Measurements from ENCODE around the gene SFRP2. TPM values are rescaled to one million over a fixed set of nuclear protein-coding genes. Genes with fewer than 3 reads are reported as not detected.

Gene SFRP2
- total and polyA plus RNA-seq, 2 of the 4 experiments (the other 2 are of a cell fraction) = not detected

GRCh38 chr4:153817466-153817865 is 28.6 kb upstream of the SFRP2 start:
- Histone ChIP-seq H2AK5ac (ENCODE audit: low read depth, low read length) (no peak overlapping the region), H3K18ac (ENCODE audit: low read depth, low read length) (no peak overlapping the region), H3K14ac (replicated peaks; ENCODE audit: low read depth, low read length) (no peak overlapping the region), H3K4me3 (ENCODE audit: insufficient read depth, low read depth, low read length) (no peak overlapping the region), H4K8ac (ENCODE audit: low read depth in 2 of 2, low read length in 2 of 2) (no peak overlapping the region), H2AK9ac (replicated peaks; ENCODE audit: low read depth, low read length, poor library complexity) (no peak overlapping the region), H4K5ac (ENCODE audit: low read depth, low read length) (no peak overlapping the region), H3K4me1 (ENCODE audit: control insufficient read depth, insufficient read depth, low read length) (no peaks in the 10 kb centered on the region), H3K56ac (ENCODE audit: extremely low read depth, insufficient read depth, low read length) (no peak overlapping the region), H2BK20ac (ENCODE audit: low read depth, low read length) (no peak overlapping the region), H2BK15ac (ENCODE audit: low read depth, low read length) (no peak overlapping the region), H2AFZ (replicated peaks; ENCODE audit: low read length, poor library complexity) (no peak overlapping the region), H3K9me1 (ENCODE audit: insufficient read depth, low read length) (no peaks in the 10 kb centered on the region), H2BK5ac (ENCODE audit: low read depth, low read length, poor library complexity, severe bottlenecking) (no peak overlapping the region), H3K4me2 (ENCODE audit: low read depth, low read length) (no peak overlapping the region), H3K9me3 (ENCODE audit: control insufficient read depth, insufficient read depth, low read length) (no peaks in the 10 kb centered on the region), H2BK120ac (ENCODE audit: low read depth, low read length) (no peak overlapping the region), H3K9ac (ENCODE audit: low read depth, low read length) (no peak overlapping the region), H3K36me3 (ENCODE audit: control insufficient read depth, insufficient read depth, low read length) (no peaks in the 10 kb centered on the region), H4K20me1 (ENCODE audit: insufficient read depth, low read length) (no peaks in the 10 kb centered on the region), H3K27ac (ENCODE audit: insufficient read depth, low read length) (no peak overlapping the region), H3K4ac (ENCODE audit: low read depth, low read length) (no peak overlapping the region), H3K27me3 (ENCODE audit: control insufficient read depth, insufficient read depth, low read length) (no peaks in the 10 kb centered on the region), H4K91ac (ENCODE audit: insufficient read depth, low read depth, low read length) (no peak overlapping the region), H3K79me1 (ENCODE audit: low read depth in 1 of 2, low read length in 2 of 2) (no peaks in the 10 kb centered on the region), H3K23ac (ENCODE audit: low read depth, low read length) (no peak overlapping the region)
- ATAC-seq (ENCODE audit: low read depth) (no peak), DNase-seq (no peak)
- BruUV-seq (replicated peaks) = no TSS peak
- ChIA-PET CTCF (no interaction called here), POLR2A (ENCODE audit: unreplicated experiment) (no interaction called here)
- intact Hi-C loops (cut with micrococcal nuclease) = no loop called here
- dilution Hi-C loops (cut with HindIII; ENCODE audit: low sequenced_read_pairs, unreplicated experiment) = no loop called here
- TF ChIP-seq CHD1 (IDR thresholded peaks at IDR 0.05; ENCODE audit: low read depth, low read length) (no peak), MAFK (IDR thresholded peaks at IDR 0.05; ENCODE audit: low read depth, low read length) (no peak), FOS (IDR thresholded peaks at IDR 0.05; ENCODE audit: low read depth, low read length) (no peak), RAD21 (IDR thresholded peaks at IDR 0.05; ENCODE audit: low read length) (no peak), ELK1 (IDR thresholded peaks at IDR 0.05; ENCODE audit: borderline replicate concordance, low read depth, low read length) (no peak), USF2 (IDR thresholded peaks at IDR 0.05; ENCODE audit: low read depth, low read length) (no peak), POLR2A (IDR thresholded peaks at IDR 0.05; ENCODE audit: low read depth, low read length) (no peak)
- in situ Hi-C loops (cut with MboI; ENCODE audit: low sequenced_read_pairs) = no loop called here
